Liver (tissue), 9 donors: ENCODE data around the gene SKAP1. TPM values are rescaled to one million over a fixed set of nuclear protein-coding genes. Genes with fewer than 3 reads are reported as not detected.

ENCODE experiments used
- DNase-seq: peaks from one replicate; pipeline ENCODE4 v3.0.0-alpha.2; 2017; ENCODE audit warnings: low spot score
- H3K27ac ChIP-seq, 2 donors: one replicate each; pipeline ENCODE4 v1.7.0; 2013; ENCODE audit warnings: inconsistent platforms in 2 of 2, low read length in 2 of 2, control low read depth in 1 of 2, low read depth in 1 of 2, mild to moderate bottlenecking in 1 of 2
- H3K27me3 ChIP-seq, 4 donors: one replicate each; pipeline versions ENCODE4 v1.6.1 to v1.7.0; 2013; ENCODE audit warnings: low read length in 3 of 4, inconsistent platforms in 1 of 4, mild to moderate bottlenecking in 1 of 4, moderate library complexity in 1 of 4; ENCODE audit not compliant: control insufficient read depth in 4 of 4, insufficient read depth in 4 of 4
- H3K36me3 ChIP-seq, 4 donors: one replicate each; pipeline versions ENCODE4 v1.6.1 to v1.7.0; 2013; ENCODE audit warnings: low read length in 3 of 4, mild to moderate bottlenecking in 3 of 4, low read depth in 1 of 4, moderate library complexity in 1 of 4; ENCODE audit not compliant: control insufficient read depth in 4 of 4, insufficient read depth in 3 of 4
- H3K4me1 ChIP-seq, 4 donors: one replicate each; pipeline versions ENCODE4 v1.6.1 to v1.7.0; 2013; ENCODE audit warnings: low read length in 3 of 4, mild to moderate bottlenecking in 3 of 4, moderate library complexity in 1 of 4; ENCODE audit not compliant: control insufficient read depth in 4 of 4, insufficient read depth in 4 of 4
- H3K4me3 ChIP-seq, 3 donors: one replicate each; pipeline versions ENCODE4 v1.6.1 to v1.7.0; 2013; ENCODE audit warnings: low read length in 3 of 3, control low read depth in 1 of 3, low read depth in 1 of 3, mild to moderate bottlenecking in 1 of 3
- H3K9ac ChIP-seq, 2 donors: one replicate each; pipeline ENCODE4 v1.7.0; 2013; ENCODE audit warnings: low read length in 2 of 2, mild to moderate bottlenecking in 2 of 2, moderate library complexity in 2 of 2, control low read depth in 1 of 2, low read depth in 1 of 2
- H3K9me3 ChIP-seq, 4 donors: one replicate each; pipeline versions ENCODE4 v1.6.1 to v1.7.0; 2013; ENCODE audit warnings: low read length in 3 of 4; ENCODE audit not compliant: control insufficient read depth in 4 of 4
- EGR1 ChIP-seq, 2 donors: IDR thresholded peaks; 2 replicates each; pipeline ENCODE4 v1.6.1; 2016 to 2018; ENCODE audit warnings: antibody characterized with exemption in 2 of 2, low read depth in 2 of 2
- FOXA1 ChIP-seq: IDR thresholded peaks from 2 replicates; pipeline ENCODE4 v1.6.1; 2016; ENCODE audit warnings: antibody characterized with exemption
- FOXA2 ChIP-seq: IDR thresholded peaks from 2 replicates; pipeline ENCODE4 v1.6.1; 2016; ENCODE audit warnings: antibody characterized with exemption
- GABPA ChIP-seq, 2 donors: IDR thresholded peaks in 1 of 2; conservative IDR thresholded peaks in 1 of 2; 2 replicates each; pipeline ENCODE4 v1.6.1; 2016; ENCODE audit warnings: antibody characterized with exemption in 2 of 2, mild to moderate bottlenecking in 1 of 2, moderate library complexity in 1 of 2
- HNF4A ChIP-seq, 2 donors: conservative IDR thresholded peaks; 2 replicates each; pipeline ENCODE4 v1.6.1; 2016; ENCODE audit warnings: antibody characterized with exemption in 2 of 2, mild to moderate bottlenecking in 2 of 2
- HNF4G ChIP-seq: IDR thresholded peaks from 2 replicates; pipeline ENCODE4 v1.6.1; 2016; ENCODE audit warnings: antibody characterized with exemption
- JUND ChIP-seq, 2 donors: IDR thresholded peaks; 2 replicates each; pipeline ENCODE4 v1.6.1; 2016; ENCODE audit warnings: antibody characterized with exemption in 2 of 2
- MAX ChIP-seq: IDR thresholded peaks from 2 replicates; pipeline ENCODE4 v1.6.1; 2016; ENCODE audit warnings: antibody characterized with exemption
- NR2F2 ChIP-seq: IDR thresholded peaks from 2 replicates; pipeline ENCODE4 v1.6.1; 2016; ENCODE audit warnings: antibody characterized with exemption
- RAD21 ChIP-seq, 2 donors: IDR thresholded peaks; 2 replicates each; pipeline ENCODE4 v1.6.1; 2016; ENCODE audit warnings: antibody characterized with exemption in 2 of 2, mild to moderate bottlenecking in 2 of 2
- RXRA ChIP-seq, 2 donors: IDR thresholded peaks; 2 replicates each; pipeline ENCODE4 v1.6.1; 2017 to 2018; ENCODE audit warnings: antibody characterized with exemption in 2 of 2, mild to moderate bottlenecking in 1 of 2
- SP1 ChIP-seq: IDR thresholded peaks from 2 replicates; pipeline ENCODE4 v1.6.1; 2018; ENCODE audit warnings: antibody characterized with exemption, mild to moderate bottlenecking
- TAF1 ChIP-seq: conservative IDR thresholded peaks from 2 replicates; pipeline ENCODE4 v1.6.1; 2016; ENCODE audit warnings: antibody characterized with exemption, mild to moderate bottlenecking
- YY1 ChIP-seq: IDR thresholded peaks from 2 replicates; pipeline ENCODE4 v1.6.1; 2016; ENCODE audit warnings: antibody characterized with exemption, mild to moderate bottlenecking
- ZBTB33 ChIP-seq: IDR thresholded peaks from 2 replicates; pipeline ENCODE4 v1.6.1; 2016; ENCODE audit warnings: antibody characterized with exemption
- WGBS: extraction: QIAGEN DNeasy Blood & Tissue Kit; methylation state at CpG from one replicate; pipeline ENCODE4 v1.1.7; 2013; 5-methylcytosine and 5-hydroxymethylcytosine counted together
- polyA plus RNA-seq, 2 donors: library from polyadenylated mRNA; stranded (reverse) in 1 of 2; unstranded in 1 of 2; fragments of 200-250 nt in 1 of 2; fragments of >200 nt in 1 of 2; fragmentation: Nextera tagmentation in 1 of 2; extraction: Ambion mirVana in 1 of 2; gene quantifications; one replicate each; pipeline versions ENCODE4 v1.2.1 to v1.2.3, GENCODE V29; 2013 to 2015
- total RNA-seq, 2 donors: library from RNA; depleted of rRNA; stranded (reverse); fragments of >200 nt; gene quantifications; one replicate each; pipeline ENCODE4 v1.2.3, GENCODE V29; 2014
- TF ChIP-seq, protein P1 (sequence below): IDR thresholded peaks from 2 replicates; pipeline ENCODE4 v1.6.1; 2016; ENCODE audit warnings: antibody characterized with exemption
- TF ChIP-seq, protein P2 (sequence below): fragments of 150-350 bp; IDR thresholded peaks from 2 replicates; pipeline ENCODE4 v1.5.1; 2017; ENCODE audit warnings: improper control_type of control experiment, low read depth, low read length; ENCODE audit not compliant: missing input control
- TF ChIP-seq, protein P3 (sequence below): IDR thresholded peaks from 2 replicates; pipeline ENCODE4 v1.6.1; 2016; ENCODE audit warnings: antibody characterized with exemption, mild to moderate bottlenecking
- donor health status: healthy.
- donor health status: healthy.
- donor health status: healthy.
- donor health status: healthy.
- donor health status: healthy.

SKAP1 gene
- total and polyA plus RNA-seq, 4 donors, result 2.5 to 20.8 (median 11.3) TPM

GRCh38 chr17:48241131-48241591 is 188.9 kb downstream of the SKAP1 start:
- H3K27ac ChIP-seq, result no peak overlapping the region
- no peaks in the 10 kb centered on the region for H3K4me1 ChIP-seq
- TF ChIP-seq SP1, result no peak
- TF ChIP-seq TAF1, result no peak
- no peak for TF ChIP-seq HNF4A (conservative IDR thresholded peaks at IDR 0.05)
- peak; percentile 54 to 58 for TF ChIP-seq RXRA (IDR thresholded peaks at IDR 0.05)
- H3K36me3 ChIP-seq, result no peaks in the 10 kb centered on the region
- H3K27me3 ChIP-seq, result no peaks in the 10 kb centered on the region
- no peak overlapping the region for H3K9ac ChIP-seq
- no peak for DNase-seq
- no peaks in the 10 kb centered on the region for H3K9me3 ChIP-seq
- no peak overlapping the region for H3K4me3 ChIP-seq
- 44% methylated on average over 1 of the region's 1 CpG for WGBS

DNA sequence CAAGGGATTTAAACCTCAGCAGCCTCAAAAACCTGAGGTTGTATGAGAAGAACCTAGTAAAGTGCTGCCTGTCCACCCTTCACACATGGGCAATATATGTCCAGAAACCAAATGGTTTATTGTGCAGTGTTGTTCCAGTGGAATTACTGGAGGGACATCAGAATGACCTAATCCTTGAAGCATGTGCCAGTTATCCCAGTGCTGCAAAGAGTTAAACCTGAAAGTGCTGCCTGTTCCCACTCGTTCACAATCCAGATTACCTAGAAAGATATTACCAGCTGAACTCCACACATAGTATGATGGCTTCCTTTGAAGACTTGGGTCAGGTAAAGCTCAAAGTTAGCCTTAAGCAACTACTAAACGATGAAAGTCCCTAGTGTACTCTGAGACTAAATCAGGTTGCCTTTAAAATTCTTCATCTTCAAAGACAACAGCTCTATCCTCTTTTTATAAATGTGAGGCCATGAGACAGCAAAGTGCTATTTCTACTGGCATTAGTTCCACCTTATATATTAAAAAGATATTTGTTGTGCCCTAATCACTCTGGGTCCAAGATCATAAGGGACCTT is 189.4 kb downstream of the SKAP1 start:
- DNase-seq, result no peak
- H3K4me1 ChIP-seq, result no peaks in the 10 kb centered on the region
- no peak overlapping the region for H3K27ac ChIP-seq

More for the DNA sequence above, 189.4 kb downstream of the SKAP1 start:
- Histone ChIP-seq H3K9me3 (no peaks in the 10 kb centered on the region), H3K4me3 (no peak overlapping the region), H3K27me3 (no peaks in the 10 kb centered on the region), H3K9ac (no peak overlapping the region), H3K36me3 (no peaks in the 10 kb centered on the region)
- TF ChIP-seq, protein P1, sequence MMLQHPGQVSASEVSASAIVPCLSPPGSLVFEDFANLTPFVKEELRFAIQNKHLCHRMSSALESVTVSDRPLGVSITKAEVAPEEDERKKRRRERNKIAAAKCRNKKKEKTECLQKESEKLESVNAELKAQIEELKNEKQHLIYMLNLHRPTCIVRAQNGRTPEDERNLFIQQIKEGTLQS, result no peak
- no peak for TF ChIP-seq HNF4A (conservative IDR thresholded peaks at IDR 0.05)
- TF ChIP-seq TAF1, result no peak
- no peak for TF ChIP-seq GABPA (IDR thresholded peaks at IDR 0.05 in 1 of 2, conservative IDR thresholded peaks at IDR 0.05 in 1 of 2)
- TF ChIP-seq MAX, result no peak
- no peak for TF ChIP-seq RAD21 (IDR thresholded peaks at IDR 0.05)
- no peak for TF ChIP-seq SP1
- no peak for TF ChIP-seq ZBTB33
- no peak for TF ChIP-seq HNF4G
- no peak for TF ChIP-seq FOXA1
- no peak for TF ChIP-seq NR2F2
- no peak for TF ChIP-seq EGR1 (IDR thresholded peaks at IDR 0.05; ENCODE audit: low read depth in 2 of 2)
- no peak for TF ChIP-seq RXRA (IDR thresholded peaks at IDR 0.05)
- TF ChIP-seq YY1, result no peak
- TF ChIP-seq JUND (IDR thresholded peaks at IDR 0.05), result no peak
- TF ChIP-seq, protein P2, sequence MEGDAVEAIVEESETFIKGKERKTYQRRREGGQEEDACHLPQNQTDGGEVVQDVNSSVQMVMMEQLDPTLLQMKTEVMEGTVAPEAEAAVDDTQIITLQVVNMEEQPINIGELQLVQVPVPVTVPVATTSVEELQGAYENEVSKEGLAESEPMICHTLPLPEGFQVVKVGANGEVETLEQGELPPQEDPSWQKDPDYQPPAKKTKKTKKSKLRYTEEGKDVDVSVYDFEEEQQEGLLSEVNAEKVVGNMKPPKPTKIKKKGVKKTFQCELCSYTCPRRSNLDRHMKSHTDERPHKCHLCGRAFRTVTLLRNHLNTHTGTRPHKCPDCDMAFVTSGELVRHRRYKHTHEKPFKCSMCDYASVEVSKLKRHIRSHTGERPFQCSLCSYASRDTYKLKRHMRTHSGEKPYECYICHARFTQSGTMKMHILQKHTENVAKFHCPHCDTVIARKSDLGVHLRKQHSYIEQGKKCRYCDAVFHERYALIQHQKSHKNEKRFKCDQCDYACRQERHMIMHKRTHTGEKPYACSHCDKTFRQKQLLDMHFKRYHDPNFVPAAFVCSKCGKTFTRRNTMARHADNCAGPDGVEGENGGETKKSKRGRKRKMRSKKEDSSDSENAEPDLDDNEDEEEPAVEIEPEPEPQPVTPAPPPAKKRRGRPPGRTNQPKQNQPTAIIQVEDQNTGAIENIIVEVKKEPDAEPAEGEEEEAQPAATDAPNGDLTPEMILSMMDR, result no peak
- TF ChIP-seq FOXA2, result no peak
- TF ChIP-seq, protein P3, sequence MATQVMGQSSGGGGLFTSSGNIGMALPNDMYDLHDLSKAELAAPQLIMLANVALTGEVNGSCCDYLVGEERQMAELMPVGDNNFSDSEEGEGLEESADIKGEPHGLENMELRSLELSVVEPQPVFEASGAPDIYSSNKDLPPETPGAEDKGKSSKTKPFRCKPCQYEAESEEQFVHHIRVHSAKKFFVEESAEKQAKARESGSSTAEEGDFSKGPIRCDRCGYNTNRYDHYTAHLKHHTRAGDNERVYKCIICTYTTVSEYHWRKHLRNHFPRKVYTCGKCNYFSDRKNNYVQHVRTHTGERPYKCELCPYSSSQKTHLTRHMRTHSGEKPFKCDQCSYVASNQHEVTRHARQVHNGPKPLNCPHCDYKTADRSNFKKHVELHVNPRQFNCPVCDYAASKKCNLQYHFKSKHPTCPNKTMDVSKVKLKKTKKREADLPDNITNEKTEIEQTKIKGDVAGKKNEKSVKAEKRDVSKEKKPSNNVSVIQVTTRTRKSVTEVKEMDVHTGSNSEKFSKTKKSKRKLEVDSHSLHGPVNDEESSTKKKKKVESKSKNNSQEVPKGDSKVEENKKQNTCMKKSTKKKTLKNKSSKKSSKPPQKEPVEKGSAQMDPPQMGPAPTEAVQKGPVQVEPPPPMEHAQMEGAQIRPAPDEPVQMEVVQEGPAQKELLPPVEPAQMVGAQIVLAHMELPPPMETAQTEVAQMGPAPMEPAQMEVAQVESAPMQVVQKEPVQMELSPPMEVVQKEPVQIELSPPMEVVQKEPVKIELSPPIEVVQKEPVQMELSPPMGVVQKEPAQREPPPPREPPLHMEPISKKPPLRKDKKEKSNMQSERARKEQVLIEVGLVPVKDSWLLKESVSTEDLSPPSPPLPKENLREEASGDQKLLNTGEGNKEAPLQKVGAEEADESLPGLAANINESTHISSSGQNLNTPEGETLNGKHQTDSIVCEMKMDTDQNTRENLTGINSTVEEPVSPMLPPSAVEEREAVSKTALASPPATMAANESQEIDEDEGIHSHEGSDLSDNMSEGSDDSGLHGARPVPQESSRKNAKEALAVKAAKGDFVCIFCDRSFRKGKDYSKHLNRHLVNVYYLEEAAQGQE, result no peak
- WGBS, result 66% methylated on average over 2 of the region's 2 CpGs
